Measurements from ENCODE around the gene BMP6. TPM values are rescaled to one million over a fixed set of nuclear protein-coding genes. Genes with fewer than 3 reads are reported as not detected.
A peak's percentile ranks its signal among the peaks of the same experiment; 100 is the strongest.

Gene BMP6
- total RNA-seq, 1 experiment from 2014 or later = 1.9 TPM

DNA sequence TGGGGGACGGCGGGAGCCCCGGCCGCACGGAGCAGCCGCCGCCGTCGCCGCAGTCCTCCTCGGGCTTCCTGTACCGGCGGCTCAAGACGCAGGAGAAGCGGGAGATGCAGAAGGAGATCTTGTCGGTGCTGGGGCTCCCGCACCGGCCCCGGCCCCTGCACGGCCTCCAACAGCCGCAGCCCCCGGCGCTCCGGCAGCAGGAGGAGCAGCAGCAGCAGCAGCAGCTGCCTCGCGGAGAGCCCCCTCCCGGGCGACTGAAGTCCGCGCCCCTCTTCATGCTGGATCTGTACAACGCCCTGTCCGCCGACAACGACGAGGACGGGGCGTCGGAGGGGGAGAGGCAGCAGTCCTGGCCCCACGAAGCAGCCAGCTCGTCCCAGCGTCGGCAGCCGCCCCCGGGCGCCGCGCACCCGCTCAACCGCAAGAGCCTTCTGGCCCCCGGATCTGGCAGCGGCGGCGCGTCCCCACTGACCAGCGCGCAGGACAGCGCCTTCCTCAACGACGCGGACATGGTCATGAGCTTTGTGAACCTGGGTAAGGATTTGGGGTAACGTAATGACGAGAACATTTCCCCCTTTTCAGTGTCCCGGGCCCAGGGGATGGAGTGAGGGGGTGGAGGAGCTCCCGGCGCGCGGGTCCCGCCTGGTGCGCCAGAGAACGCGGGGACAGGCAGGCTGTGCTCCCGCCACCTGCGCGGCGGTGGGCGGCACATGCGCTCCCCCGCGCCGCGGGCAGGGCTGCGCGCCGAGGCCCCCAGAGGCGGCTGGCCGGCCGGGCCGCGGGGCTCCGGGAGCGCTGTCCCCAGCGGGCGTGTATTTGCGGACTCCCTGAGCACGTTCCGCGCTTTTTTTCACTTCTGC is 1.4 kb downstream of the BMP6 start:
- no peaks in the 10 kb centered on the region for H3K36me3 ChIP-seq (ENCODE audit: insufficient read depth, low read length, poor library complexity, severe bottlenecking)
- ChIA-PET CTCF (interaction anchor here (1.0 kb wide), 1 partner anchor 279 kb away, joined by 3 read pairs; no protein-coding TSS in a partner anchor), POLR2A (ENCODE audit: low non-redundant PET) (no interaction called here)
- no peak overlapping the region for H3K27ac ChIP-seq (ENCODE audit: low read depth, low read length, poor library complexity, severe bottlenecking)
- peaks cover 45% of the 10 kb centered on the region for H3K27me3 ChIP-seq (replicated peaks; ENCODE audit: insufficient read depth, low read depth, low read length, poor library complexity)
- H3K9me3 ChIP-seq (ENCODE audit: low read depth, low read length, poor library complexity, severe bottlenecking) = no peaks in the 10 kb centered on the region
- peaks cover 13% of the 10 kb centered on the region for H3K4me1 ChIP-seq (ENCODE audit: insufficient read depth, low read length, poor library complexity, severe bottlenecking)
- no TSS peak for BruUV-seq (replicated peaks)
- H3K4me3 ChIP-seq (ENCODE audit: low read depth, low read length, poor library complexity, severe bottlenecking) = peak overlapping the region; percentile 48
- intact Hi-C loops (cut with micrococcal nuclease; ENCODE audit: unreplicated experiment) = loop anchor here (10.0 kb wide), 1 partner anchor 167 kb away; no protein-coding TSS in a partner anchor
- peak; percentile 74 for TF ChIP-seq EZH2 (IDR thresholded peaks at IDR 0.05; ENCODE audit: borderline replicate concordance, low read depth, low read length, poor library complexity, severe bottlenecking)
- TF ChIP-seq, protein P1, sequence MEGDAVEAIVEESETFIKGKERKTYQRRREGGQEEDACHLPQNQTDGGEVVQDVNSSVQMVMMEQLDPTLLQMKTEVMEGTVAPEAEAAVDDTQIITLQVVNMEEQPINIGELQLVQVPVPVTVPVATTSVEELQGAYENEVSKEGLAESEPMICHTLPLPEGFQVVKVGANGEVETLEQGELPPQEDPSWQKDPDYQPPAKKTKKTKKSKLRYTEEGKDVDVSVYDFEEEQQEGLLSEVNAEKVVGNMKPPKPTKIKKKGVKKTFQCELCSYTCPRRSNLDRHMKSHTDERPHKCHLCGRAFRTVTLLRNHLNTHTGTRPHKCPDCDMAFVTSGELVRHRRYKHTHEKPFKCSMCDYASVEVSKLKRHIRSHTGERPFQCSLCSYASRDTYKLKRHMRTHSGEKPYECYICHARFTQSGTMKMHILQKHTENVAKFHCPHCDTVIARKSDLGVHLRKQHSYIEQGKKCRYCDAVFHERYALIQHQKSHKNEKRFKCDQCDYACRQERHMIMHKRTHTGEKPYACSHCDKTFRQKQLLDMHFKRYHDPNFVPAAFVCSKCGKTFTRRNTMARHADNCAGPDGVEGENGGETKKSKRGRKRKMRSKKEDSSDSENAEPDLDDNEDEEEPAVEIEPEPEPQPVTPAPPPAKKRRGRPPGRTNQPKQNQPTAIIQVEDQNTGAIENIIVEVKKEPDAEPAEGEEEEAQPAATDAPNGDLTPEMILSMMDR (conservative IDR thresholded peaks at IDR 0.05; ENCODE audit: low read depth, low read length) = no peak
- DNase-seq (ENCODE audit: low spot score) = peak; percentile 30

DNA sequence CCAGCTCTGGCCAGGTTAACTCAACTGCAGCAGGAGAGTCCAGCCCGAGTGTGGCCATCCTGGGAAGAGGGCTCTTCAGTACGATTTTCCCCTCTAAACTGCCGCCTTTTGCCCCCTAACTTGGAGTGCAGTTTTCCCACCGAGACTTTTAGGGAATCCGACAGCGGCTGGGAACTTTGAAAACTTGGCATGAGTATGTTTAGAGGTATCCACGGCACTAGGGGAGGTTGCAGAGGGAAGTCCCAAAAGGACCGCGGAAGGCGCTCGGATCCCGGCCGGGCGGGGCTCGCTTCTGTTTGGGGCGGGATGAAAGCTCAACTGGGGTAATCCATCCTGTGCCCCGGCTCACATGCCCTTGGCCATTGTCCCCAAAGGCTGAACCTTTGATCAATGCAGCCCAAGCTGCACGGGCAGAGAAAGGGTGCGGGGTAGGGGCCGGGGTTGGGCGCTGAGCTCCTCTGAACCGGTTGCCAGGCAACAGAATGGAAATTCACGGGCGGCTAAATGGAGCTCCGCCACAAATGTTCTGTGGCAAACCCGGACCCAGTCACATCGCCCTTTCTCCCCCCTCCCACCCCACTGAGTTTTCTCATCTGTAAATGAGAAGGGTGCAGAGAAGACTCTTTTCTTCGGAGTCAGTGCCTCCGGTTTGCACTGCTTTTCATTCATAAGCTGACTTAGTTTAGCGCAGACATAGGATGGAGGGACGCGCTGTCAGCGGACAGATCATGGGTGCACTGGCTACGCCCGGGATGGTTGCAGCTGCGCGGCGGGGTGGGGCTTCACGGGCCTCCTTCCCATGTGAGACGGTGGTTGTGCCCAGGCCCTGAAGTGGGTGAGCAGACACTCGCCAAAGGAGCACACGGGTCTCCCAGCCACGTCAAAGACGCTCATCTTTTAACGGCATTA is 2.3 kb downstream of the BMP6 start:
- no peaks in the 10 kb centered on the region for H3K9me3 ChIP-seq (ENCODE audit: low read depth, low read length, poor library complexity, severe bottlenecking)
- POLR2A ChIA-PET (ENCODE audit: low non-redundant PET) = no interaction called here
- CTCF ChIA-PET = interaction anchor here (1.0 kb wide), 1 partner anchor 278 kb away, joined by 3 read pairs; no protein-coding TSS in a partner anchor
- H3K36me3 ChIP-seq (ENCODE audit: insufficient read depth, low read length, poor library complexity, severe bottlenecking) = no peaks in the 10 kb centered on the region
- DNase-seq (ENCODE audit: low spot score) = peak; percentile 38
- no TSS peak for BruUV-seq (replicated peaks)
- H3K27ac ChIP-seq (ENCODE audit: low read depth, low read length, poor library complexity, severe bottlenecking) = no peak overlapping the region
- peaks cover 45% of the 10 kb centered on the region for H3K27me3 ChIP-seq (replicated peaks; ENCODE audit: insufficient read depth, low read depth, low read length, poor library complexity)
- TF ChIP-seq, protein P1 (conservative IDR thresholded peaks at IDR 0.05; ENCODE audit: low read depth, low read length) = no peak
- TF ChIP-seq EZH2 (IDR thresholded peaks at IDR 0.05; ENCODE audit: borderline replicate concordance, low read depth, low read length, poor library complexity, severe bottlenecking) = peak; percentile 72
- H3K4me3 ChIP-seq (ENCODE audit: low read depth, low read length, poor library complexity, severe bottlenecking) = peak overlapping the region; percentile 48
- peaks cover 16% of the 10 kb centered on the region for H3K4me1 ChIP-seq (ENCODE audit: insufficient read depth, low read length, poor library complexity, severe bottlenecking)
- intact Hi-C loops (cut with micrococcal nuclease; ENCODE audit: unreplicated experiment) = loop anchor here (10.0 kb wide), 1 partner anchor 167 kb away; no protein-coding TSS in a partner anchor

DNA sequence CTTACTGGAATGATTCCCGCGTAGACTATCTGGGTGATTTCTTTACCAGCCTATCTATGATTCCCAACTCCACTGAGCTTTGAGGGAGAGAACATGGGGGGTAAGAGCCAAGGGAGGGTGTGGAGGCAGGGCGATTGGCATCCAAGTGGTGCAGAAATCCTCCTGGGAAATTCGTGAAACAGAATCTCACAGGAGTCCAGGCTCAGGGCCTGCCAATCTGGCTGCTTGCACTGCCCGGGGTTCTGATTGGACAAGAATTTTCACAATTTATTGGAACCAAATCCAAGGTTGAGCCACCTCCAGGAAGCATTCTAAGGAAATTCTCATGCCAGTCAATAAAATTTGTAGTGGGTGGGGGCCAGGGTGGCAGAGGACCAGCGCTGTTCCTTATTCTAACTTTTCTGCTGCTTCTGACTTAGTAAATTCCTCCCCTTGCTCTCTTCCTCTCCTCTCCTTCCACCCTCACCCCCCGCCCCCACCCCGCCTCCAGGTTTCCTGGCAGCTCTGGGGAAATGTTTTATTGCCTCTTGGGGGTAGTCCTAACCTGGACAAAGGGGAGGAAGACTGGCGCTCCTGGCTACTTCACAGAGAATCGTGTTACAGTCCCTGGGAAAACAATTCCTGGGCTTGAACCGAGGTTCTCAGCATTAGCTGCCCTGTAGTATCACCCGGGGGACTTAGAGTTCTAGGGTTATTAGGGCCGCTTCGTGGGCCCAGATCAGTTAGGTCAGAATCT is 3.1 kb downstream of the BMP6 start:
- Histone ChIP-seq H3K4me1 (ENCODE audit: insufficient read depth, low read length, poor library complexity, severe bottlenecking) (peaks cover 16% of the 10 kb centered on the region), H3K27me3 (replicated peaks; ENCODE audit: insufficient read depth, low read depth, low read length, poor library complexity) (peaks cover 41% of the 10 kb centered on the region), H3K9me3 (ENCODE audit: low read depth, low read length, poor library complexity, severe bottlenecking) (no peaks in the 10 kb centered on the region), H3K4me3 (ENCODE audit: low read depth, low read length, poor library complexity, severe bottlenecking) (peak overlapping the region; percentile 48), H3K36me3 (ENCODE audit: insufficient read depth, low read length, poor library complexity, severe bottlenecking) (no peaks in the 10 kb centered on the region), H3K27ac (ENCODE audit: low read depth, low read length, poor library complexity, severe bottlenecking) (no peak overlapping the region)
- intact Hi-C loops (cut with micrococcal nuclease; ENCODE audit: unreplicated experiment) = loop anchor here (10.0 kb wide), 1 partner anchor 166 kb away; no protein-coding TSS in a partner anchor
- BruUV-seq (replicated peaks) = no TSS peak
- CTCF ChIA-PET = interaction anchor here (0.6 kb wide), 1 partner anchor 505 kb away, joined by 3 read pairs; no protein-coding TSS in a partner anchor
- POLR2A ChIA-PET (ENCODE audit: low non-redundant PET) = no interaction called here
- TF ChIP-seq, protein P1 (conservative IDR thresholded peaks at IDR 0.05; ENCODE audit: low read depth, low read length) = no peak
- TF ChIP-seq EZH2 (IDR thresholded peaks at IDR 0.05; ENCODE audit: borderline replicate concordance, low read depth, low read length, poor library complexity, severe bottlenecking) = no peak
- DNase-seq (ENCODE audit: low spot score) = peak; percentile 9
